OCI-LY1 (cell line): ENCODE measurements around the gene DVL1.

Source experiments
- H2AFZ ChIP-seq: fragments of 200-600 bp; sonication (generic), shearing (Covaris generic); 2 replicates; pipeline ENCODE4 v1.6.0; 2014; ENCODE audit warnings: antibody characterized with exemption, mild to moderate bottlenecking, low read length
- H3F3A ChIP-seq: fragments of 200-600 bp; sonication (generic), shearing (Covaris generic); 2 replicates; pipeline ENCODE4 v1.6.0; 2014; ENCODE audit warnings: mild to moderate bottlenecking, antibody characterized with exemption, low read length, moderate library complexity; ENCODE audit not compliant: insufficient read depth
- H3K27ac ChIP-seq: fragments of 200-600 bp; sonication (generic); 2 replicates; pipeline ENCODE4 v1.5.1; 2014; ENCODE audit warnings: low read length, mixed run types, mild to moderate bottlenecking, low read depth; ENCODE audit not compliant: poor library complexity, severe bottlenecking
- H3K27me3 ChIP-seq: fragments of 200-600 bp; sonication (generic); 2 replicates; pipeline ENCODE4 v1.6.0; 2014; ENCODE audit warnings: antibody characterized with exemption, mild to moderate bottlenecking, low read length, moderate library complexity; ENCODE audit not compliant: insufficient read depth
- H3K36me3 ChIP-seq: fragments of 200-600 bp; sonication (generic); 2 replicates; pipeline ENCODE4 v1.6.1; 2014; ENCODE audit warnings: mild to moderate bottlenecking, antibody characterized with exemption, low read length, moderate library complexity, mixed read lengths; ENCODE audit not compliant: insufficient read depth
- H3K4me1 ChIP-seq: fragments of 200-600 bp; sonication (generic); 2 replicates; pipeline ENCODE4 v1.5.1; 2014; ENCODE audit warnings: mild to moderate bottlenecking, low read length, moderate library complexity; ENCODE audit not compliant: insufficient read depth, severe bottlenecking
- H3K4me2 ChIP-seq: fragments of 200-600 bp; sonication (generic), shearing (Covaris generic); 2 replicates; pipeline ENCODE4 v1.6.1; 2014; ENCODE audit warnings: low read length
- H3K4me3 ChIP-seq: fragments of 200-600 bp; sonication (generic); 2 replicates; pipeline ENCODE4 v1.5.1; 2014; ENCODE audit warnings: low read length, low read depth, mild to moderate bottlenecking, mixed read lengths; ENCODE audit not compliant: poor library complexity, severe bottlenecking
- H3K79me2 ChIP-seq: fragments of 200-600 bp; shearing (Covaris generic); 2 replicates; pipeline ENCODE4 v1.6.1; 2016; ENCODE audit warnings: mixed run types, low read length, mixed read lengths; ENCODE audit not compliant: insufficient read depth
- H3K9ac ChIP-seq: fragments of 200-600 bp; sonication (generic), shearing (Covaris generic); 2 replicates; pipeline ENCODE4 v1.6.1; 2014; ENCODE audit warnings: mild to moderate bottlenecking, low read length, mixed read lengths
- H3K9me2 ChIP-seq: fragments of 200-600 bp; sonication (generic), shearing (Covaris generic); 2 replicates; pipeline ENCODE4 v1.6.1; 2014; ENCODE audit warnings: low read depth, mild to moderate bottlenecking, low read length, mixed read lengths
- H3K9me3 ChIP-seq: fragments of 200-600 bp; shearing (Covaris generic); 2 replicates; pipeline ENCODE4 v1.6.1; 2014; ENCODE audit warnings: low read length, mixed read lengths
- H4K20me1 ChIP-seq: fragments of 200-600 bp; sonication (generic), shearing (Covaris generic); 2 replicates; pipeline ENCODE4 v1.6.0; 2016; ENCODE audit warnings: mild to moderate bottlenecking, low read length; ENCODE audit not compliant: insufficient read depth
- EZH2 ChIP-seq: fragments of 200-600 bp; sonication (generic), shearing (Covaris generic); IDR thresholded peaks from 2 replicates; pipeline ENCODE4 v1.8.0; 2017; ENCODE audit warnings: borderline replicate concordance, mixed run types, mild to moderate bottlenecking, antibody characterized with exemption, low read length, moderate library complexity, mixed read lengths
- TF ChIP-seq, protein P1 (sequence below): fragments of 200-600 bp; sonication (generic), shearing (Covaris generic); IDR thresholded peaks from 2 replicates; pipeline ENCODE4 v1.5.1; 2017; ENCODE audit warnings: mild to moderate bottlenecking, antibody characterized with exemption, low read length, moderate library complexity, mixed read lengths

DVL1 gene

DNA sequence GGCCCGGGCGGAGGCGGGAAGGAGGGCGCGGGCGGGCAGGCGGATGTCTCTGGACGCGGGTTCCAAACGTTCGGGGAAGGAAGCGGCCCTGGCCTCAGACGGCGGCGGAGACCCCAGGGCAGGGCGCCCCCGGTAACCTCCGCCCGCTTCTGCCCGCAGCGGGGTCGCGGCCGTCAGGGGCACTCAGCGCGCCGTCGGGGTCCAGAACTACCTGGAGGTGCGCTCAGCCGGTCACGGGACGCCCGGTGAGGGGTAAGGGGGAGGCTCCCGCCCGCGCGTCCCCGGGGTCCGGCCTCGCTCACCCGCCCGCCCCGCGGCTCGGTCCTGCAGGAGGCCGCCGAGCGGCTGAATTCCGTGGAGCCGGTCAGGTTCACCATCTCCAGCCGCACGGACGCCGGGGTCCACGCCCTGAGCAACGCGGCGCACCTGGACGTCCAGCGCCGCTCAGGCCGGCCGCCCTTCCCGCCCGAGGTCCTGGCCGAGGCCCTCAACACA is 40.4 kb downstream of the DVL1 start:
- TF ChIP-seq EZH2, result no peak
- TF ChIP-seq, protein P1, sequence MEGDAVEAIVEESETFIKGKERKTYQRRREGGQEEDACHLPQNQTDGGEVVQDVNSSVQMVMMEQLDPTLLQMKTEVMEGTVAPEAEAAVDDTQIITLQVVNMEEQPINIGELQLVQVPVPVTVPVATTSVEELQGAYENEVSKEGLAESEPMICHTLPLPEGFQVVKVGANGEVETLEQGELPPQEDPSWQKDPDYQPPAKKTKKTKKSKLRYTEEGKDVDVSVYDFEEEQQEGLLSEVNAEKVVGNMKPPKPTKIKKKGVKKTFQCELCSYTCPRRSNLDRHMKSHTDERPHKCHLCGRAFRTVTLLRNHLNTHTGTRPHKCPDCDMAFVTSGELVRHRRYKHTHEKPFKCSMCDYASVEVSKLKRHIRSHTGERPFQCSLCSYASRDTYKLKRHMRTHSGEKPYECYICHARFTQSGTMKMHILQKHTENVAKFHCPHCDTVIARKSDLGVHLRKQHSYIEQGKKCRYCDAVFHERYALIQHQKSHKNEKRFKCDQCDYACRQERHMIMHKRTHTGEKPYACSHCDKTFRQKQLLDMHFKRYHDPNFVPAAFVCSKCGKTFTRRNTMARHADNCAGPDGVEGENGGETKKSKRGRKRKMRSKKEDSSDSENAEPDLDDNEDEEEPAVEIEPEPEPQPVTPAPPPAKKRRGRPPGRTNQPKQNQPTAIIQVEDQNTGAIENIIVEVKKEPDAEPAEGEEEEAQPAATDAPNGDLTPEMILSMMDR, result no peak
- Histone ChIP-seq H3K9me3 (no peaks in the 10 kb centered on the region), H3K4me3 (peak overlapping the region; percentile 90), H4K20me1 (no peaks in the 10 kb centered on the region), H3K9ac (peak overlapping the region; percentile 93), H3K9me2 (no peaks in the 10 kb centered on the region), H3F3A (no peaks in the 10 kb centered on the region), H2AFZ (no peak overlapping the region), H3K4me1 (peaks cover 37% of the 10 kb centered on the region), H3K27ac (no peak overlapping the region), H3K4me2 (peak overlapping the region; percentile 97), H3K79me2 (no peaks in the 10 kb centered on the region), H3K27me3 (no peaks in the 10 kb centered on the region), H3K36me3 (peaks cover 36% of the 10 kb centered on the region; the same call in 1 of the 2 replicates)

DNA sequence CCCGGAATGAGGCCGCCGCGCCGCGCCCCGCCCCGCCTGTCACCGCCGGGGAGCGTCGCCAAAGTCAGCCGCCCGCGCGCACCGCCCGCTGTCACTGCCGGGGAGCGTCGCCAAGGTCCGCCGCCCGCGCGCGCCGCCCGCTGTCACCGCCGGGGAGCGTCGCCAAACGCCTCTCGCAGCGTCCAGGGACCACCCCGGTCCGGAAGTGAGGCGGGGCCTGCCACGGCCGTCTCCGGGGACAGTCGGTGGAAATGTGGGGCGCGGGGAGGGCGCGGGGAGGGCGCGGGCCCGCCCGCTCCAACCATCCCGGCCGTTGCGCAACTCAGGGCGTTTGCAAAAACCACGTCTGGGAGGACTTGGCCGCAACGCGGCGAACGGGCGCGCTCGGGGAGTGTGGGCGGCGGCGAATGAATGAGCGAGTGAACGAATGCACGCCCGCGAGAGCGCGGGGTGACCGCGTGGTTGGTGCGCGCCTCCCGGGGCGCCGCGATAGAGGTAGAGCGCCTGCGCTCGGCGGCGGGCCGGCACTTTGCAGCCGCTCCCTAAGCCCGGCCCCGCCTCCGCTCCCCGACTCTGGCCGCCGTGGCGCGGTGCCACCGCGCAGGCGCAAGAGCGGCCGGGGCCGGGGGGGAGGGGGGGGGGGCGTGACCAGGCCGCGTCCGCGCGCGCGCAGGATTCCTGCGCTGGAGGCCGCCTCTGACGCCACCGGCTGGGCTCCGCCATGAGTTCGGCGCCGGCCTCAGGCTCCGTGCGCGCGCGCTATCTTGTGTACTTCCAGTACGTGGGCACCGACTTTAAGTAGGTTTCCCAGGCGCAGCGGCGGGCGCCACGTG is 41.1 kb downstream of the DVL1 start, which contains the start of the genes ACAP3 and PUSL1:
Gene ACAP3, minus strand, starts transcription at position 8 of the 833 bp plus-strand sequence. CDS start 115 bp downstream, outside the sequence.
Gene PUSL1, plus strand, starts transcription at position 675 of the 833 bp plus-strand sequence. Its CDS starts 47 bp downstream, at position 722.
- no peaks in the 10 kb centered on the region for H3K27me3 ChIP-seq
- H3K4me2 ChIP-seq, result peak within 1 kb of the TSS; percentile 97
- no peaks in the 10 kb centered on the region for H3F3A ChIP-seq
- no peaks in the 10 kb centered on the region for H4K20me1 ChIP-seq
- peaks cover 37% of the 10 kb centered on the region for H3K4me1 ChIP-seq
- H2AFZ ChIP-seq, result no peak within 1 kb of the TSS
- TF ChIP-seq EZH2, result no peak
- TF ChIP-seq, protein P1, result no peak
- peak within 1 kb of the TSS; percentile 93 for H3K9ac ChIP-seq
- H3K9me2 ChIP-seq, result no peaks in the 10 kb centered on the region
- H3K4me3 ChIP-seq, result peak within 1 kb of the TSS; percentile 90
- peaks cover 30% of the 10 kb centered on the region; the same call in 1 of the 2 replicates for H3K36me3 ChIP-seq
- peak within 1 kb of the TSS; percentile 79 for H3K27ac ChIP-seq
- H3K79me2 ChIP-seq, result no peaks in the 10 kb centered on the region
- H3K9me3 ChIP-seq, result no peaks in the 10 kb centered on the region

DNA sequence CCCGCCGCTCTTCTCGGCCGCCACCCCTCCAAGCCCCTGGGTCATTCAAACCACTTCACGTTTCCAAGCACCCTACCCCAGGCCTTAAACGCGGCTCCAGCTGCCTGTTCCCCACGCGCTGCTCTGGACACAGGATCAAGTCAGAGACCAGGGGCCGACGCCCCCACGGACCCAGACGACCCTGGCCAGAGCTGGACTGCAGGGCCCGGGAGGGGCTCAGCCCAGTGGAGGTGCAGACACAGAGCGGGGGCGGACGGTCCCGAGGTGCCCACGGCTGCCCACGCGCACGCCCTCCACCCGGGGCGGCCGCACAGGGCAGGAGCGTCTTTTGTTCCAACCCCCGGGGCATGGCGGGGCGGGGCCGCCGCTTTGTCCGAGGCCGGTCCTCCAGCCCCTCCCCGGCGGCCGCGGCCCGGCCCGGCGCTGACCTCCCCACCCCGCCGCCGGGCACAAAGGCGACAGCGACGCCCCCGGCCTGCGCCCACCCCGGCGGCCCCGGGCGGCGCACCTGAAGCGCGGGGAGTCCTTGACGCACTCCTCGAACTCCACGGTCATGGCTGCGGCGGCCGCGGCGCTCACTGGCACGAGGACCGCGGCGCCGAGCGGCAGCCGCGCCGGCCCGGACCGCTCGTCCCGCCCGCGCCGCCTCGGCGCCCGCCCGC is 41.8 kb downstream of the DVL1 start:
- no peak for TF ChIP-seq EZH2
- TF ChIP-seq, protein P1, result no peak
- H3K9ac ChIP-seq, result peak overlapping the region; percentile 61
- H3K4me1 ChIP-seq, result peaks cover 37% of the 10 kb centered on the region
- H3K4me2 ChIP-seq, result peak overlapping the region; percentile 73
- H3K79me2 ChIP-seq, result no peaks in the 10 kb centered on the region
- H4K20me1 ChIP-seq, result no peaks in the 10 kb centered on the region
- no peak overlapping the region for H3K27ac ChIP-seq
- H3K9me2 ChIP-seq, result no peaks in the 10 kb centered on the region
- H3F3A ChIP-seq, result no peaks in the 10 kb centered on the region
- H3K27me3 ChIP-seq, result no peaks in the 10 kb centered on the region
- peak overlapping the region; percentile 73 for H3K4me3 ChIP-seq
- H2AFZ ChIP-seq, result no peak overlapping the region
- H3K36me3 ChIP-seq, result peaks cover 23% of the 10 kb centered on the region; the same call in 1 of the 2 replicates
- no peaks in the 10 kb centered on the region for H3K9me3 ChIP-seq
